HG03060 (cell line): ENCODE measurements around the gene NOTCH1.

Source experiments
- ATAC-seq: cut with Tn5 transposase; IDR thresholded peaks from one replicate; pipeline ENCODE4 v1.9.1; 2021; ENCODE audit warnings: low read depth, moderate number of reproducible peaks; ENCODE audit not compliant: unreplicated experiment

The NOTCH1 gene

DNA sequence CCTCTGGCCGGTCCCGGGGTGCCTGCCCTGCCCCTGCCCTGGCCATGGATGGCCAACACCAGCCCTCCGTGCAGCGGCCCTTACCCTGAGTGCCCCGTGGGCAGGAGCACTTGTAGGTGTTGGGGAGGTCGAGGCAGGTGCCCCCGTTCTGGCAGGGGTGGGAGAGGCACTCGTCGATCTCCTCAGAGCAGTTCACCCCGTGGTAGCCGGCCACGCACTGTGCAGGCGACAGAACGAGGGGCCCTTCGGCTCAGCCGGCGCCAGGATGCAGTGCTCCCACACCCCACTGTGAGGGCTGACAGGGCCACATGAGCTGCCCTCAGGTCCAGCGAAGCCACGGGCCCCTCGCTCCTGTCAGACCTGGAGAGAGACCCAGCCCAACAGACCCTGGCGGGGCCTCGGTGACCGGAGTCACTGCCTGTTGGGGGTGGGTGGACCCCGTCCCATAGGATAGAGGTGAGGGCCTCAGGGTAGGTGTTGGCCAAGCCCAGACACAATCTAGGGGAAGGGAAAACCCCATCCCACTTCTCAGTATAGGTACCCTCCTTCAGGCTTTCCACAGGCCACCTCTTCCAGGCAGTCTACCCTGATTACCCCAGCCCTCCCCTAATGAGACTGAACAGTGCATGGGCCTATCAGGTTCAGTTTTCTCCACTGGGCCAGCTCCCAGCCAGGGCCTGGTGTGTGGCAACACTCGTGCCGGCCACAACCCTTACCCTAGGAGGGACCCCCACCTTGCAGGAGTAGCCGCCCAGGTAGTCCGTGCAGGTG is 38.4 kb downstream of the NOTCH1 start:
- no peak for ATAC-seq

DNA sequence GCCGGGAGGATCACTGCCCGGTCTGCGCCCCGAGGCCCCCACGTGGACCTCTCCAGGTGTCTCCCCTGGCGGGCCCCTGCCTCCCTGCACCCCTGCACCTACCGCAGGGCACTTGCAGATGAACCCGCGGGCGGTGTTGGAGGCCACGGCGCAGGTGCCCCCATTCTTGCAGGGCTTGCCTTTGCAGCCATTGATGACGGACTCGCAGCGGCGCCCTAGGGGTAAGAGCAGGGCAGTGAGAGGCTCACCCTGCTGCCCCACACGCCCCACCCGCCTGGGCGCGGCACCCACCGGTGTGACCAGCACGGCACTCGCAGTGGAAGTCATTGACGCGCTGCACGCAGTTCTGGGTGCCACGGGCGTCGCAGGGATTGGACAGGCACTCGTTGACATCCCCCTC is 39.4 kb downstream of the NOTCH1 start:
- no peak for ATAC-seq

DNA sequence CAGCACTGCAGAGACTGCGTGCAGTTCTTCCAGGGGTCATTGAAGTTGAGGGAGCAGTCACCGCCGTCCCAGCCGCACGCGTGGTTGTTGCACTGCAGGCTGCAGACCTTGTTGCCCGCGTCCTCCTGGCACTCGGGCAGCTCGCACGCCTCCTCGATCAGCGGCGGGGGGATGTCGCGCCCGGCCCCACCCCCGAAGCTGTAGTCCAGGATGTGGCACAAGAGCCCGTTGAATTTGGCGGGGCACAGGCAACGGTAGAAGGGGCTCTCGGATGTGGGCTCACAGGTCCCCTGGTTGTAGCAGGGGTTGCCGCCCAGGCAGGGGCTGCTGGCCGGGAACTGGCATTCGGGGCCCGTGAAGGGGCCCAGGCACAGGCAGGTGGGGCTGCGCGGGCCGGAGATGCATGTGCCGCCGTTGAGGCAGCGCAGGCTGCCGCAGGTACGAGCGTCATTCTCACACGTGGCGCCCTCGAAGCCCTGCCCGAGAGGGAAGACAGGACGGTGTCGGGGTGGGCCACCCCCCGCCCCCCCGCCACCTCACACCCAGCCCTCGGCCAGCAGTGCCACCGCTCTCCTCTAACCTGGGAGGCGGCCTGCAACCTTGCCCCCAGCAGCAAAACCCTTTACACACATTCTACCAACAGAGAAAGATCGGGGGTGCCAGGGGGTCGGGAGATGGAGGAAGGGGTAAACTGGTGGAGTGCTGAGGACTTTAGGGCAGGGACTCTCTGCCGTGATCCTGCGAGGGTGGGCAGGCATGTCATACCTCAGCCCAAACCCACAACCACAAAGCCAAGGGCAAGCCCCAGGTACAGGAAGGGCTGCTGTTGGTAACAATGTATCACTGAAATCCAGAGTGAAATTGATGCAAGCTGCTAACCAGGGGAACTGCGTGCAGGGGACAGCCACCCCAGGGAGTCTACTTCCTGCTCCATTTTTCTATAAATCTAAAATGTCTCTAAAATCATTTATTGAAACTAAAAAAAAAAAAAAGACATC is 40.1 kb downstream of the NOTCH1 start:
- no peak for ATAC-seq

DNA sequence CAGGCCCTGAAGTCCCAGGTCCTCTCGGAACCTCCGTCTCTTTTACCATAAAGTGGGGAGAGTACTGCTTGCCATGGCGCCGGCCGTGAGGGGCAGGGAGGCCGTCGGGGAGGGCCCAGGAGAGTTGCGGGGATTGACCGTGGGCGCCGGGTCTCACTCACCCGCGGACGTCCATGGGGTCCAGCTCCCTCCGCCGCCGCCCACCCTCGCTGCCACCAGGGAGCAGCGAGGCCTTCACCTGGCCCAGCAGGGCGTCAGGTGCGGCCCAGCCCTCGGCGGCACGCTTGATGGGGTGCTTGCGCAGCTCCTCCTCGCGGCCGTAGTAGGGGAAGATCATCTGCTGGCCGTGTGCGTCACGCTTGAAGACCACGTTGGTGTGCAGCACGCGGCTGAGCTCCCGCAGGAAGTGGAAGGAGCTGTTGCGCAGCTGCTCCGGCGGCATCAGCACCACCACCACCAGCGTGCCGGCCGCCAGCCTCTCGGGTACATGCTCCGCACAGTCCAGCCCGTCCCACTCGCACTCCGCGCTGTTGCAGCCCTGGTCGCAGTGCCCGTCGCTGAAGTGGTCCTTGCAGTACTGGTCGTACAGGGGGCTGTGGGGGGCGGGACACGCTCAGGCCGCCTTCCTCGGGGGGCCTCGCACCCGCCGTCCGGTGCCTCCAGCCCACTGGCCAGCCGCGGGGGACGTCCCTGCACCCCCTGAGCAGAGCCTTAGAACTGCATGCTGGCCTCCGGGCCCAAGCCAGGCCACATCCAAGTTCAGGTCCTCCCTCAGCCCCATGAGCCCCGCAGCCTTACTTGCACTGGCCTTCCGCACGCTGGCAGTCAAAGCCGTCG is 41.1 kb downstream of the NOTCH1 start:
- no peak for ATAC-seq

DNA sequence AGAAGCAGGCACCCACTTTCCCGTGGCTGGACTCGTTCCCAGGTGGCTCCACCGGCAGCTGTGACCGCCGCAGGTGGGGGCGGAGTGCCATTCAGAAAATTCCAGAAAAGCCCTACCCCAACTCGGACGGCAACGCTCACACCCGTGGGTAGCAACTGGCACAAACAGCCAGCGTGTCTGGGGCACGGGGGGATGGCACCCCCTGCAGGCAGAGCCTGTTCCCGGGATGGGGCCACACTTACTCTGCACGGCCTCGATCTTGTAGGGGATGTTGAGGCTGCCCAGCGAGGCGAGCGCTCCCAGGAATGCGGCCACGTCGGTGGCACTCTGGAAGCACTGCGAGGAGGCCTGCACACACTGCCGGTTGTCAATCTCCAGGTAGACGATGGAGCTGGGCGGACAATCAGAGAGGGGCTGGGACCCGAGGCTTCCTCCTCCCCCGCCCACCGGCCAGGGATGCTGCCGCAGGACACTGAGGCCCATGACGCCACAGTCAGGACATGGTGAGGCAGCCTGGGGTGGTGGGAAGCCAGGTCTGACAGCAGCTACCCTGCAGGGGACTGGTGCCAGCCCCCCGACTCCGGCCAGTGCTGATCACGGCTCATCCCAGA is 42.8 kb downstream of the NOTCH1 start:
- no peak for ATAC-seq

DNA sequence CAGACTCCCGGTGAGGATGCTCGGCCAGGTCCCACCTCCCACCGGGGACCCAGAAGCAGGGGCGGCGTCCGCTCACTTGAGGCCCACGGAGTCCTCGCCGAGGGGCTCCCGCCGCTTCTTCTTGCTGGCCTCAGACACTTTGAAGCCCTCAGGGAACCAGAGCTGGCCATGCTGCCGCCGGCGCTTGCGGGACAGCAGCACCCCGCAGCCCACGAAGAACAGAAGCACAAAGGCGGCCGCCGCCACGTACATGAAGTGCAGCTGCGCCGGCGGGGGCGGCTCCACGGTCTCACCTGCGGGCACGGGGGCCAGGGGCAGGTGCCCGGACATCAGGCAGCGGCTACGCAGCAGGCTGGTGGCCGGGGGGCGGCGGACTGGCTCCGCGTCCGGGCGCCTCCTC is 43.7 kb downstream of the NOTCH1 start:
- ATAC-seq: no peak

- no peak for ATAC-seq
These were observed 44.2 kb downstream of the NOTCH1 start for GRCh38 chr9:136501686-136502085.

DNA sequence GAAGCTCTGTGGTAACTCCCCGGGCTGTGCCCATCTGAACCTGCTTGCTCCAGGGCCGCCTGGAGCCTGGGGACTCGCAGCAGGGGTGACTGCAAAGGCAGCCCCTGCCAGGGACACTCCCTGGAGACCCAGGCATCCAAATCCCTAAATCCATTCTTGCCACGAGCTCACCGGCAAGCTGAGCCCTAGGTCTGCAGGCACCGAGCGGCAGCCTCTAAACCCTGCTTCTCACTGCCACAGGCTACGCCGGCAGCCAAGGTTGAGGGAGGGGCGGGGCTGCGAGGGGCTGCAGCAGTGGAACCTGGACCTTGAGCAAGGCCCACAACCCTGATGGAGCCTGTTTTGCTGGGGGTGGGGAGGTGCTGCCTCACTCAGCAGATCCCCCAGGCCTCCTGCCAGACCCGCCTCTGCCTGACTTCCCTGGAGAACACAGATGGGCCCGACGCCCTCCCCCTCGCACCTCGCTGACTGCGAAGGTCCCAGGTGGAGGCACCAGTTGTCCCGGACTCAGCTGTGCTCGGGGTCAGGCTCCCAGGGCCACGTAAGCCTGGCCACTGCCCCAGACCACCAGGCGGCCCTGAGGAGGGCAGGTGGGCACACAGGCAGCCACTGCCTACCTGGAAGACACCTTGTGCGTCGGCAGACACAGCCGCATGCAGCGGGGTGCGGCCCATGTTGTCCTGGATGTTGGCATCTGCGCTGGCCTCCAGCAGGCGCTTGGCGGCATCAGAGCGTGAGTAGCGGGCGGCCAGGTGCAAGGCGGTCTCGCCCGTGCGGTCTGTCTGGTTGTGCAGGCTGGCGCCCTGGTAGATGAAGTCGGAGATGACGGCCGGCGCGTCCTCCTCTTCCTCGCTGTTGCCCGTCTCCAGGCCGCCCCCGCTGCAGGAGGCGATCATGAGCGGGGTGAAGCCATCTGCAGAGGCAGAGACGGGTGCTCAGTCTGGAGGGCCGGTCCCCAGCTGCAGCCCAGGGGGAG is 45.6 kb downstream of the NOTCH1 start:
- no peak for ATAC-seq

- ATAC-seq: no peak
These were observed 46.5 kb downstream of the NOTCH1 start for GRCh38 chr9:136499071-136499934.

GRCh38 chr9:136497916-136498695 is 47.7 kb downstream of the NOTCH1 start:
- ATAC-seq: no peak

DNA sequence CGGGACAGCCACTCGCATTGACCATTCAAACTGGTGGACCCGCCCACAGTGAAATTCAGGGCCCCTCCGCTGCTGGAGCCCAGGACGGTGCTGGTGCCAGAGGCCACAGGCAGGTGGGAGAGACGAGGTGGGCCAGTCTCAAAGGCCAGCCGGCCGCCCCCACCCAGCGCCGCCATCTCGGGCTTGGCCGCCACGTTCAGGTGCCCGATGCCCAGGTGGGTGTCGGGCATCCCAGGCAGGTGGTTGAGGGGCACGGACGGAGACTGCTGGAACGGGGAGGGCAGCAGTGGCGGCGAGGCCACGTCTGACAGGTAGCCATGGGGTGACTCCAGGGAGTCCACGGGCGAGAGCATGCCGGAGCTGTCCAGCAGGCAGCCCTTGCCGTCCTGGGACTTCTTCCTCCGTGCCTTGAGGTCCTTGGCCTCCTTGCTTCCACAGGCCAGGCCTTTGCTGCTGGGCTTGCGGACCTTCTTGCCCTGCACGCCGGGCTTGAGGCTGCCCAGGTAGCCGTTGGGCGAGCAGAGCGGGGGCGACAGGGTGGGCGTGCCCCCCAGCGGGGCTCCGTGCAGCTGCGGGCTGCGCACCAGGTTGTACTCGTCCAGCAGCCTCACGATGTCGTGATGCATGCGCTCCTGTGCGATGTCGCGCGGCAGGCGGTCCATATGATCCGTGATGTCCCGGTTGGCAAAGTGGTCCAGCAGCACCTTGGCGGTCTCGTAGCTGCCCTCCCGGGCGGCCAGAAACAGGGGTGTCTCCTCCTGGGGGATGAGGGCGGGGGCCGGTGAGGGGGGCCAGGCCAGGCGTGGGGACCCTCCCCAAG is 48.8 kb downstream of the NOTCH1 start:
- no peak for ATAC-seq

- ATAC-seq: no peak
These were observed 49.7 kb downstream of the NOTCH1 start for GRCh38 chr9:136496181-136496580.

- ATAC-seq: no peak
These were observed 50.5 kb downstream of the NOTCH1 start for GRCh38 chr9:136495238-136495800.

- no peak for ATAC-seq
These were observed 51.2 kb downstream of the NOTCH1 start for GRCh38 chr9:136494531-136495215.

DNA sequence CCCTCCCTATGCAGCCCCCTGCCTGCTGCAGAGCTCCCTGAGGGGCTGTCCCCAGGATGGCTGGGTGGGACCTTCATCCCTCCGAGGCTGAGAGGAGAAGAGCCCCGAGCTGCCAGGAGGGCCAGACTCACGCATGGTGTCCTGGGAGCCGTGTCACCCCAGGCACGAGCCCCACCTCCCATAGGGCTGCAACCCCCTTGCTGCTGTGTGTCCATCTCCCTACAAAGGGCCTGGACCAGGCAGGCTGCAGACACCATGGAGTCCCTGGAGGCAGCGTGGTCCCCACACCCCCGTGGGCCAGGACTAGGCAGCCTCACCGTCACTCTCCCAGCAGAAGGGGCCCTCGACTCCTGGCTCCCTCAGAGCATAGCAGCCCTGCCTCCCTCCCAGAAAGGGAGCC is 51.8 kb downstream of the NOTCH1 start:
- no peak for ATAC-seq

- ATAC-seq: no peak
These were observed 52.3 kb downstream of the NOTCH1 start for GRCh38 chr9:136493567-136493971.
